Panc1 (cell line): ENCODE results near the gene METTL2B. TPM values are rescaled to one million over a fixed set of nuclear protein-coding genes. Genes with fewer than 3 reads are reported as not detected.
"Not testable (repeated sequence)": the region's sequence is repeated elsewhere in the genome, so short reads cannot be mapped to it uniquely, and the experiment has no call there.

Source experiments
- ATAC-seq: fragments of 200-7000 bp; cut with Tn5 transposase; 2 replicates; pipeline ENCODE4 v1.9.1; 2020; ENCODE audit warnings: mild to moderate bottlenecking, moderate library complexity
- Bru-seq: library from RNA; stranded (reverse); fragments of 400-500 nt; gene quantifications from one replicate; lab custom pipeline; 2021; lab: Mats Ljungman, UMichigan
- BruChase-seq, 2 experiments: library from RNA; stranded (reverse); fragments of 400-500 nt; gene quantifications; one replicate each; lab custom pipeline; 2021; lab: Mats Ljungman, UMichigan
- BruUV-seq: library from RNA; stranded (reverse); fragments of 400-500 nt; replicated peaks from 2 replicates; lab custom pipeline; 2021; lab: Mats Ljungman, UMichigan
- CTCF ChIA-PET: fragments of 300-600 bp; sonication (Branson Sonifier 250); formaldehyde crosslinking; loops from one replicate; lab custom pipeline; 2022; ENCODE audit warnings: antibody characterized with exemption; lab: Charles Lee
- POLR2A ChIA-PET: fragments of 300-600 bp; sonication (Branson Sonifier 250); formaldehyde crosslinking; loops from one replicate; lab custom pipeline; 2022; ENCODE audit warnings: antibody characterized with exemption; lab: Charles Lee
- DNase-seq: peaks from one replicate; pipeline ENCODE4 v3.0.0-alpha.2; 2010; ENCODE audit warnings: low read depth, low spot score
- H3K27ac ChIP-seq: 2 replicates; pipeline ENCODE4 v1.5.1; 2011; ENCODE audit warnings: mild to moderate bottlenecking, low read length, inconsistent platforms
- H3K27me3 ChIP-seq: fragments of 200-500 bp; sonication (Bioruptor generic); 2 replicates; pipeline ENCODE4 v1.6.0; 2014; ENCODE audit warnings: low read length, inconsistent platforms; ENCODE audit not compliant: control insufficient read depth, insufficient read depth
- H3K36me3 ChIP-seq: fragments of 200-500 bp; sonication (Bioruptor generic); 2 replicates; pipeline ENCODE4 v1.5.1; 2014; ENCODE audit warnings: inconsistent platforms, mild to moderate bottlenecking, low read length, moderate library complexity; ENCODE audit not compliant: control insufficient read depth, insufficient read depth
- H3K4me1 ChIP-seq: 2 replicates; pipeline ENCODE4 v1.5.1; 2011; ENCODE audit warnings: inconsistent platforms, mild to moderate bottlenecking, low read length, moderate library complexity; ENCODE audit not compliant: control insufficient read depth, insufficient read depth
- H3K4me3 ChIP-seq, 2 experiments: 2 replicates each; pipeline ENCODE4 v1.5.1; 2011 to 2012; ENCODE audit warnings: low read depth in 2 of 2, low read length in 2 of 2, mild to moderate bottlenecking in 2 of 2, inconsistent platforms in 1 of 2, moderate library complexity in 1 of 2
- H3K9me3 ChIP-seq: fragments of 200-500 bp; sonication (Bioruptor generic); 2 replicates; pipeline ENCODE4 v1.5.1; 2014; ENCODE audit warnings: low read depth, mild to moderate bottlenecking, inconsistent platforms, low read length, moderate library complexity; ENCODE audit not compliant: control insufficient read depth, insufficient read depth
- CTCF ChIP-seq: fragments of 450-650 bp; IDR thresholded peaks from 2 replicates; pipeline ENCODE4 v1.5.1; 2017; ENCODE audit warnings: mild to moderate bottlenecking
- POLR2AphosphoS5 ChIP-seq: IDR thresholded peaks from 2 replicates; pipeline ENCODE4 v1.6.1; 2012; ENCODE audit warnings: mild to moderate bottlenecking, low read depth, low read length, moderate library complexity
- SIN3A ChIP-seq: IDR thresholded peaks from 2 replicates; pipeline ENCODE4 v1.6.1; 2012; ENCODE audit warnings: low read depth, mild to moderate bottlenecking, low read length, moderate library complexity, borderline replicate concordance; ENCODE audit not compliant: insufficient read depth
- in situ Hi-C: cut with HindIII; loops from 2 replicates; pipeline ENCODE4 v1.10.0; 2016; ENCODE audit warnings: low sequenced_read_pairs, low pct_unique_long_range_greater_than_20kb
- intact Hi-C: fragments of 100-400 bp; cut with micrococcal nuclease; formaldehyde crosslinking; loops from one replicate; pipeline ENCODE4 v1.10.0; 2022; ENCODE audit not compliant: unreplicated experiment
- long read RNA-seq: library from polyadenylated mRNA; unstranded; transcript quantifications from one replicate; pipeline ENCODE4 v2.0.0, GENCODE V29; 2021; ENCODE audit not compliant: unreplicated experiment
- polyA plus RNA-seq: library from polyadenylated mRNA; unstranded; fragments of >200 nt; gene quantifications from one replicate; pipeline ENCODE4 v1.2.1, GENCODE V29; 2012; ENCODE audit warnings: missing spikeins; ENCODE audit not compliant: insufficient read length
- total RNA-seq: library from RNA; stranded (reverse); gene quantifications from one replicate; pipeline ENCODE4 v1.2.1, GENCODE V29; 2021; ENCODE audit not compliant: unreplicated experiment
- TF ChIP-seq, protein P1 (sequence below), 2 experiments: IDR thresholded peaks; 2 replicates each; pipeline ENCODE4 v1.6.1; 2011 to 2012; ENCODE audit warnings: low read depth in 2 of 2, control low read depth in 1 of 2, low read length in 1 of 2, mild to moderate bottlenecking in 1 of 2, moderate library complexity in 1 of 2; ENCODE audit not compliant: insufficient read depth in 1 of 2

Gene METTL2B, protein sequence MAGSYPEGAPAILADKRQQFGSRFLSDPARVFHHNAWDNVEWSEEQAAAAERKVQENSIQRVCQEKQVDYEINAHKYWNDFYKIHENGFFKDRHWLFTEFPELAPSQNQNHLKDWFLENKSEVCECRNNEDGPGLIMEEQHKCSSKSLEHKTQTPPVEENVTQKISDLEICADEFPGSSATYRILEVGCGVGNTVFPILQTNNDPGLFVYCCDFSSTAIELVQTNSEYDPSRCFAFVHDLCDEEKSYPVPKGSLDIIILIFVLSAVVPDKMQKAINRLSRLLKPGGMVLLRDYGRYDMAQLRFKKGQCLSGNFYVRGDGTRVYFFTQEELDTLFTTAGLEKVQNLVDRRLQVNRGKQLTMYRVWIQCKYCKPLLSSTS
- total RNA-seq (43.6 TPM), Bru-seq, nascent RNA (percentile 80 among the genes with signal in this experiment), BruChase-seq, experiment 1, labeled RNA remaining after a 2-hour chase (percentile 91 among the genes with signal in this experiment), BruChase-seq, experiment 2, labeled RNA remaining after a 6-hour chase (percentile 94 among the genes with signal in this experiment)
- polyA plus RNA-seq = 17.4 TPM
- long read RNA-seq, full-length matches to known transcripts = 16 of 45 reads
- long read RNA-seq, partial matches to known transcripts = 3 of 45 reads
- long read RNA-seq, other reads (novel, unspliced or antisense) = 26 of 45 reads

- H3K9me3 ChIP-seq, DNase-seq, in situ Hi-C loops, intact Hi-C loops, BruUV-seq, H3K27me3 ChIP-seq, H3K4me1 ChIP-seq, H3K36me3 ChIP-seq: not testable (repeated sequence)
- peak; percentile 98 for ATAC-seq
- Histone ChIP-seq H3K27ac (peak within 1 kb of the TSS; percentile 89), H3K4me3 (peak within 1 kb of the TSS; percentile 77 to 85)
- CTCF ChIA-PET = interaction anchor here (0.6 kb wide), 1 partner anchor 264 kb away, joined by 3 read pairs; no protein-coding TSS in a partner anchor
- POLR2A ChIA-PET = interaction anchor here (0.5 to 0.7 kb wide), 4 partner anchors 20 to 275 kb away, joined by 3 to 4 read pairs (median 3); partner anchors contain the start of gene IMPDH1
- TF ChIP-seq, protein P1, sequence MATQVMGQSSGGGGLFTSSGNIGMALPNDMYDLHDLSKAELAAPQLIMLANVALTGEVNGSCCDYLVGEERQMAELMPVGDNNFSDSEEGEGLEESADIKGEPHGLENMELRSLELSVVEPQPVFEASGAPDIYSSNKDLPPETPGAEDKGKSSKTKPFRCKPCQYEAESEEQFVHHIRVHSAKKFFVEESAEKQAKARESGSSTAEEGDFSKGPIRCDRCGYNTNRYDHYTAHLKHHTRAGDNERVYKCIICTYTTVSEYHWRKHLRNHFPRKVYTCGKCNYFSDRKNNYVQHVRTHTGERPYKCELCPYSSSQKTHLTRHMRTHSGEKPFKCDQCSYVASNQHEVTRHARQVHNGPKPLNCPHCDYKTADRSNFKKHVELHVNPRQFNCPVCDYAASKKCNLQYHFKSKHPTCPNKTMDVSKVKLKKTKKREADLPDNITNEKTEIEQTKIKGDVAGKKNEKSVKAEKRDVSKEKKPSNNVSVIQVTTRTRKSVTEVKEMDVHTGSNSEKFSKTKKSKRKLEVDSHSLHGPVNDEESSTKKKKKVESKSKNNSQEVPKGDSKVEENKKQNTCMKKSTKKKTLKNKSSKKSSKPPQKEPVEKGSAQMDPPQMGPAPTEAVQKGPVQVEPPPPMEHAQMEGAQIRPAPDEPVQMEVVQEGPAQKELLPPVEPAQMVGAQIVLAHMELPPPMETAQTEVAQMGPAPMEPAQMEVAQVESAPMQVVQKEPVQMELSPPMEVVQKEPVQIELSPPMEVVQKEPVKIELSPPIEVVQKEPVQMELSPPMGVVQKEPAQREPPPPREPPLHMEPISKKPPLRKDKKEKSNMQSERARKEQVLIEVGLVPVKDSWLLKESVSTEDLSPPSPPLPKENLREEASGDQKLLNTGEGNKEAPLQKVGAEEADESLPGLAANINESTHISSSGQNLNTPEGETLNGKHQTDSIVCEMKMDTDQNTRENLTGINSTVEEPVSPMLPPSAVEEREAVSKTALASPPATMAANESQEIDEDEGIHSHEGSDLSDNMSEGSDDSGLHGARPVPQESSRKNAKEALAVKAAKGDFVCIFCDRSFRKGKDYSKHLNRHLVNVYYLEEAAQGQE (IDR thresholded peaks at IDR 0.05; ENCODE audit: insufficient read depth in 1 of 2, low read depth in 2 of 2, low read length in 1 of 2) = 0 out of 4 replicates have a peak, but pooled peaks of 1 of the 2 experiments have one; percentile 14
- TF ChIP-seq CTCF = peak; percentile 30; the same call in 1 of the 2 replicates
- TF ChIP-seq POLR2AphosphoS5 = peak; percentile 78
Observed at GRCh38 chr7:128476402-128477335, at the start of gene METTL2B. Gene METTL2B (plus strand): TSS chr7:128476748. CDS start chr7:128476766, 18 bp downstream.

- DNase-seq (peak; percentile 64), ATAC-seq (peak; percentile 52; the same call in 1 of the 2 replicates)
- POLR2A ChIA-PET = no interaction called here
- no TSS peak for BruUV-seq
- intact Hi-C loops (loop anchor here (1.0 to 2.0 kb wide), 2 partner anchors 29 to 32 kb away; no protein-coding TSS in a partner anchor), in situ Hi-C loops (no loop called here)
- TF ChIP-seq CTCF (peak; percentile 82), SIN3A (no peak)
- Histone ChIP-seq H3K4me1 (peaks cover 38% of the 10 kb centered on the region), H3K27ac (peak overlapping the region; percentile 67), H3K9me3 (no peaks in the 10 kb centered on the region), H3K36me3 (no peaks in the 10 kb centered on the region), H3K27me3 (no peaks in the 10 kb centered on the region), H3K4me3 (no peak overlapping the region)
- CTCF ChIA-PET = interaction anchor here (0.5 to 7.8 kb wide), 10 partner anchors 8 to 80 kb away, joined by 3 to 133 read pairs (median 4); partner anchors contain the start of gene HILPDA
Observed at GRCh38 chr7:128427289-128427891, 49.2 kb upstream of the METTL2B start.
